Eye (tissue), 1 donor: ENCODE measurements around the gene PDZD2.

Experiments
- DNase-seq: peaks from one replicate; pipeline ENCODE4 v3.0.0-alpha.2; 2015

PDZD2 gene

GRCh38 chr5:31889001-31889561 lies 250.2 kb downstream of the PDZD2 start:
- peak; percentile 44 for DNase-seq

- DNase-seq = no peak
Measured at GRCh38 chr5:31890046-31890445, 251.1 kb downstream of the PDZD2 start.

- peak; percentile 45 for DNase-seq
Measured at GRCh38 chr5:31894141-31894540, 255.2 kb downstream of the PDZD2 start.

GRCh38 chr5:31895199-31895820 lies 256.4 kb downstream of the PDZD2 start:
- DNase-seq = no peak

- peak; percentile 38 for DNase-seq
Measured at GRCh38 chr5:31898036-31898632, 259.2 kb downstream of the PDZD2 start.

GRCh38 chr5:31900296-31900865 lies 261.4 kb downstream of the PDZD2 start:
- no peak for DNase-seq

GRCh38 chr5:31901807-31902530 lies 263.0 kb downstream of the PDZD2 start:
- no peak for DNase-seq

GRCh38 chr5:31908396-31908795 lies 269.5 kb downstream of the PDZD2 start:
- no peak for DNase-seq

- DNase-seq = no peak
Measured at GRCh38 chr5:31909073-31909472, 270.1 kb downstream of the PDZD2 start.

- no peak for DNase-seq
Measured at GRCh38 chr5:31911291-31912265, 272.6 kb downstream of the PDZD2 start.

GRCh38 chr5:31913808-31914207 lies 274.9 kb downstream of the PDZD2 start:
- DNase-seq = no peak

- DNase-seq = no peak
Measured at GRCh38 chr5:31916327-31916726, 277.4 kb downstream of the PDZD2 start.

GRCh38 chr5:31918739-31919138 lies 279.8 kb downstream of the PDZD2 start:
- peak; percentile 90 for DNase-seq

- peak; percentile 45 for DNase-seq
Measured at GRCh38 chr5:31921852-31922305, 282.9 kb downstream of the PDZD2 start.

GRCh38 chr5:31924005-31924404 lies 285.1 kb downstream of the PDZD2 start:
- no peak for DNase-seq

GRCh38 chr5:31931874-31932273 lies 292.9 kb downstream of the PDZD2 start:
- no peak for DNase-seq

- peak; percentile 26 for DNase-seq
Measured at GRCh38 chr5:31934156-31934555, 295.2 kb downstream of the PDZD2 start.

GRCh38 chr5:31935496-31936369 lies 296.8 kb downstream of the PDZD2 start:
- DNase-seq = peak; percentile 50

GRCh38 chr5:31936683-31937082 lies 297.8 kb downstream of the PDZD2 start:
- peak; percentile 61 for DNase-seq

GRCh38 chr5:31937226-31937625 lies 298.3 kb downstream of the PDZD2 start:
- DNase-seq = no peak

- no peak for DNase-seq
Measured at GRCh38 chr5:31937703-31938102, 298.8 kb downstream of the PDZD2 start.
